Panc1 (cell line): ENCODE measurements around the gene RIPOR2.

Source experiments
- CTCF ChIP-seq: fragments of 450-650 bp; IDR thresholded peaks from 2 replicates; pipeline ENCODE4 v1.5.1; 2017; ENCODE audit warnings: mild to moderate bottlenecking
- POLR2AphosphoS5 ChIP-seq: IDR thresholded peaks from 2 replicates; pipeline ENCODE4 v1.6.1; 2012; ENCODE audit warnings: mild to moderate bottlenecking, low read depth, low read length, moderate library complexity
- SIN3A ChIP-seq: IDR thresholded peaks from 2 replicates; pipeline ENCODE4 v1.6.1; 2012; ENCODE audit warnings: low read depth, mild to moderate bottlenecking, low read length, moderate library complexity, borderline replicate concordance; ENCODE audit not compliant: insufficient read depth
- TCF7L2 ChIP-seq: IDR thresholded peaks from 2 replicates; pipeline ENCODE4 v1.6.1; 2011; ENCODE audit warnings: mild to moderate bottlenecking, low read depth, low read length, inconsistent platforms
- TF ChIP-seq, protein P1 (sequence below), 2 experiments: IDR thresholded peaks; 2 replicates each; pipeline ENCODE4 v1.6.1; 2011 to 2012; ENCODE audit warnings: low read depth in 2 of 2, control low read depth in 1 of 2, low read length in 1 of 2, mild to moderate bottlenecking in 1 of 2, moderate library complexity in 1 of 2; ENCODE audit not compliant: insufficient read depth in 1 of 2

DNA sequence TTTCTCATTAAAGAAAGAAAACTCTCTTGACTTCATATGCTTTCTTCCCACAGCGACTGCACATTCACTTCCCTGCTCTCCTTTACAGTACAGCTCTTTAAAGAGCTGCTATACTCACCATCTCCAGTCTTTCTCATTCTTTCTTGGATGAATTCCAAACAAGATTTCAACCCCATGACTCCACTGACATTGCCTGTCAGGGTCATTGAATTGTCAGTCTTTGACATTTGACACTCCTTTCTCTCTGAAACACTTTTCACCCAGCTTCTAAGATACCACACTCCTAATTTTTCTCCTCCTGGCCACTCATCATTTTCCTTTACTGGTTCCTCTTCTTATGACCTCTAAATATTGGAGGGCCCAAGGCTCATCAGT, 136.2 kb downstream of the RIPOR2 start:
- no peak for TF ChIP-seq CTCF
- no peak for TF ChIP-seq POLR2AphosphoS5
- TF ChIP-seq SIN3A, result no peak
- TF ChIP-seq, protein P1, sequence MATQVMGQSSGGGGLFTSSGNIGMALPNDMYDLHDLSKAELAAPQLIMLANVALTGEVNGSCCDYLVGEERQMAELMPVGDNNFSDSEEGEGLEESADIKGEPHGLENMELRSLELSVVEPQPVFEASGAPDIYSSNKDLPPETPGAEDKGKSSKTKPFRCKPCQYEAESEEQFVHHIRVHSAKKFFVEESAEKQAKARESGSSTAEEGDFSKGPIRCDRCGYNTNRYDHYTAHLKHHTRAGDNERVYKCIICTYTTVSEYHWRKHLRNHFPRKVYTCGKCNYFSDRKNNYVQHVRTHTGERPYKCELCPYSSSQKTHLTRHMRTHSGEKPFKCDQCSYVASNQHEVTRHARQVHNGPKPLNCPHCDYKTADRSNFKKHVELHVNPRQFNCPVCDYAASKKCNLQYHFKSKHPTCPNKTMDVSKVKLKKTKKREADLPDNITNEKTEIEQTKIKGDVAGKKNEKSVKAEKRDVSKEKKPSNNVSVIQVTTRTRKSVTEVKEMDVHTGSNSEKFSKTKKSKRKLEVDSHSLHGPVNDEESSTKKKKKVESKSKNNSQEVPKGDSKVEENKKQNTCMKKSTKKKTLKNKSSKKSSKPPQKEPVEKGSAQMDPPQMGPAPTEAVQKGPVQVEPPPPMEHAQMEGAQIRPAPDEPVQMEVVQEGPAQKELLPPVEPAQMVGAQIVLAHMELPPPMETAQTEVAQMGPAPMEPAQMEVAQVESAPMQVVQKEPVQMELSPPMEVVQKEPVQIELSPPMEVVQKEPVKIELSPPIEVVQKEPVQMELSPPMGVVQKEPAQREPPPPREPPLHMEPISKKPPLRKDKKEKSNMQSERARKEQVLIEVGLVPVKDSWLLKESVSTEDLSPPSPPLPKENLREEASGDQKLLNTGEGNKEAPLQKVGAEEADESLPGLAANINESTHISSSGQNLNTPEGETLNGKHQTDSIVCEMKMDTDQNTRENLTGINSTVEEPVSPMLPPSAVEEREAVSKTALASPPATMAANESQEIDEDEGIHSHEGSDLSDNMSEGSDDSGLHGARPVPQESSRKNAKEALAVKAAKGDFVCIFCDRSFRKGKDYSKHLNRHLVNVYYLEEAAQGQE (IDR thresholded peaks at IDR 0.05; ENCODE audit: insufficient read depth in 1 of 2, low read depth in 2 of 2, low read length in 1 of 2), result no peak
- TF ChIP-seq TCF7L2, result no peak
